GM23338 (cell line): ENCODE data around the gene ZNRF1. TPM values are rescaled to one million over a fixed set of nuclear protein-coding genes. Genes with fewer than 3 reads are reported as not detected.
"Not testable (repeated sequence)": the region's sequence is repeated elsewhere in the genome, so short reads cannot be mapped to it uniquely, and the experiment has no call there.

Source experiments
- ATAC-seq: fragments of 200-7000 bp; cut with Tn5 transposase; 3 replicates; pipeline ENCODE4 v1.9.1; 2020
- DNase-seq: peaks from one replicate; pipeline ENCODE4 v3.0.0-alpha.2; 2015; ENCODE audit warnings: low spot score
- H2AFZ ChIP-seq: fragments of 200-600 bp; sonication (generic); 2 replicates; pipeline ENCODE4 v1.8.0; 2016; ENCODE audit warnings: antibody characterized with exemption, mild to moderate bottlenecking, moderate library complexity
- H3F3A ChIP-seq: fragments of 200-600 bp; sonication (generic); replicated peaks from 2 replicates; pipeline ENCODE4 v1.8.0; 2017; ENCODE audit warnings: antibody characterized with exemption, mixed run types, low read depth
- H3K27ac ChIP-seq: fragments of 200-600 bp; sonication (generic); 2 replicates; pipeline ENCODE4 v1.6.1; 2016; ENCODE audit warnings: low read depth
- H3K27me3 ChIP-seq: fragments of 200-600 bp; sonication (generic); 2 replicates; pipeline ENCODE4 v1.8.0; 2016; ENCODE audit warnings: mild to moderate bottlenecking, mixed run types, moderate library complexity; ENCODE audit not compliant: insufficient read depth
- H3K36me3 ChIP-seq: fragments of 200-600 bp; sonication (generic); 2 replicates; pipeline ENCODE4 v1.8.0; 2016; ENCODE audit warnings: mild to moderate bottlenecking; ENCODE audit not compliant: insufficient read depth
- H3K4me1 ChIP-seq: fragments of 200-600 bp; sonication (generic); 2 replicates; pipeline ENCODE4 v1.8.0; 2016; ENCODE audit warnings: mild to moderate bottlenecking, moderate library complexity; ENCODE audit not compliant: insufficient read depth
- H3K4me2 ChIP-seq: fragments of 200-600 bp; sonication (generic); 2 replicates; pipeline ENCODE4 v1.7.1; 2017; ENCODE audit warnings: mixed run types
- H3K4me3 ChIP-seq: fragments of 200-600 bp; sonication (generic); 2 replicates; pipeline ENCODE4 v1.6.1; 2016; ENCODE audit warnings: mixed run types
- H3K79me2 ChIP-seq: fragments of 200-600 bp; sonication (generic); replicated peaks from 2 replicates; pipeline ENCODE4 v1.8.0; 2017; ENCODE audit warnings: mild to moderate bottlenecking; ENCODE audit not compliant: insufficient read depth
- H3K9me2 ChIP-seq: fragments of 200-600 bp; sonication (generic); 2 replicates; pipeline ENCODE4 v1.8.0; 2017; ENCODE audit not compliant: insufficient read depth
- H4K20me1 ChIP-seq: fragments of 200-600 bp; sonication (generic); replicated peaks from 2 replicates; pipeline ENCODE4 v1.8.0; 2017; ENCODE audit warnings: mild to moderate bottlenecking; ENCODE audit not compliant: insufficient read depth
- H3K27ac Mint-ChIP-seq: 2 replicates; pipeline ENCODE4 v1.8.0; 2020; ENCODE audit warnings: inconsistent platforms, mild to moderate bottlenecking, moderate library complexity, mixed read lengths
- H3K27me3 Mint-ChIP-seq: 3 replicates; pipeline ENCODE4 v1.8.0; 2022; ENCODE audit warnings: low read depth, mild to moderate bottlenecking, moderate library complexity, mixed read lengths, inconsistent platforms; ENCODE audit not compliant: insufficient read depth, poor library complexity
- H3K36me3 Mint-ChIP-seq: 3 replicates; pipeline ENCODE4 v1.8.0; 2021; ENCODE audit warnings: low read depth, mild to moderate bottlenecking, inconsistent platforms, moderate library complexity, mixed read lengths
- H3K4me1 Mint-ChIP-seq: 3 replicates; pipeline ENCODE4 v1.8.0; 2020; ENCODE audit warnings: mild to moderate bottlenecking, inconsistent platforms, mixed read lengths
- H3K4me3 Mint-ChIP-seq: 3 replicates; pipeline ENCODE4 v1.8.0; 2021; ENCODE audit warnings: moderate library complexity, mild to moderate bottlenecking, inconsistent platforms, mixed read lengths
- H3K9me3 Mint-ChIP-seq: 3 replicates; pipeline ENCODE4 v1.8.0; 2020; ENCODE audit warnings: moderate library complexity, mild to moderate bottlenecking, inconsistent platforms, mixed read lengths
- ETS1 ChIP-seq: IDR thresholded peaks from 2 replicates; pipeline ENCODE4 v1.6.1; 2016; ENCODE audit warnings: antibody characterized with exemption
- EZH2phosphoT487 ChIP-seq: fragments of 200-600 bp; sonication (generic); IDR thresholded peaks from one replicate; pipeline ENCODE4 v1.8.1; 2018; ENCODE audit warnings: antibody characterized with exemption; ENCODE audit not compliant: unreplicated experiment
- JUNB ChIP-seq: IDR thresholded peaks from one replicate; pipeline ENCODE4 v1.6.1; 2016; ENCODE audit warnings: antibody characterized with exemption; ENCODE audit not compliant: unreplicated experiment
- NANOG ChIP-seq: IDR thresholded peaks from 2 replicates; pipeline ENCODE4 v1.6.1; 2016; ENCODE audit warnings: antibody characterized with exemption, borderline replicate concordance
- ZNF462 ChIP-seq: fragments of 250-450 bp; sonication (Bioruptor Pico); IDR thresholded peaks from 2 replicates; pipeline ENCODE4 v1.5.0; 2020; ENCODE audit warnings: mild to moderate bottlenecking, moderate library complexity
- polyA plus RNA-seq: library from polyadenylated mRNA; unstranded; fragments of >200 nt; fragmentation: Nextera tagmentation; extraction: Ambion mirVana; gene quantifications from 2 replicates; pipeline ENCODE4 v1.2.1, GENCODE V29; 2016
- total RNA-seq: library from RNA; depleted of rRNA; stranded (reverse); fragments of >200 nt; shearing (Covaris generic); gene quantifications from 2 replicates; pipeline ENCODE4 v1.2.3, GENCODE V29; 2014

ZNRF1 gene
- total and polyA plus RNA-seq, 2 experiments from 2014 or later, result 22.4 to 42.1 TPM

GRCh38 chr16:74987027-74987681, 11.7 kb upstream of the ZNRF1 start (continued):
- TF ChIP-seq ETS1 (no peak), JUNB (no peak), NANOG (no peak), ZNF462 (CRISPR knock-in tag) (no peak), EZH2phosphoT487 (no peak)

GRCh38 chr16:74989864-74990263, 9.0 kb upstream of the ZNRF1 start:
- H4K20me1 ChIP-seq, ATAC-seq, H3K27ac Mint-ChIP-seq, H3K27me3 ChIP-seq, H2AFZ ChIP-seq, H3K4me2 ChIP-seq, H3K36me3 Mint-ChIP-seq, H3K4me1 ChIP-seq, H3F3A ChIP-seq, H3K4me3 Mint-ChIP-seq, H3K9me3 Mint-ChIP-seq, H3K79me2 ChIP-seq, H3K36me3 ChIP-seq, DNase-seq, H3K27ac ChIP-seq, H3K9me2 ChIP-seq, H3K4me3 ChIP-seq: not testable (repeated sequence)
- H3K4me1 Mint-ChIP-seq, result peaks cover 16% of the 10 kb centered on the region
- H3K27me3 Mint-ChIP-seq, result peaks cover 12% of the 10 kb centered on the region
